ENCODE data around the gene PCDHGA1. TPM values are rescaled to one million over a fixed set of nuclear protein-coding genes. Genes with fewer than 3 reads are reported as not detected.

Gene PCDHGA1
- polyA plus RNA-seq, 1 donor from 2014 or later, result 0.19 TPM

DNA sequence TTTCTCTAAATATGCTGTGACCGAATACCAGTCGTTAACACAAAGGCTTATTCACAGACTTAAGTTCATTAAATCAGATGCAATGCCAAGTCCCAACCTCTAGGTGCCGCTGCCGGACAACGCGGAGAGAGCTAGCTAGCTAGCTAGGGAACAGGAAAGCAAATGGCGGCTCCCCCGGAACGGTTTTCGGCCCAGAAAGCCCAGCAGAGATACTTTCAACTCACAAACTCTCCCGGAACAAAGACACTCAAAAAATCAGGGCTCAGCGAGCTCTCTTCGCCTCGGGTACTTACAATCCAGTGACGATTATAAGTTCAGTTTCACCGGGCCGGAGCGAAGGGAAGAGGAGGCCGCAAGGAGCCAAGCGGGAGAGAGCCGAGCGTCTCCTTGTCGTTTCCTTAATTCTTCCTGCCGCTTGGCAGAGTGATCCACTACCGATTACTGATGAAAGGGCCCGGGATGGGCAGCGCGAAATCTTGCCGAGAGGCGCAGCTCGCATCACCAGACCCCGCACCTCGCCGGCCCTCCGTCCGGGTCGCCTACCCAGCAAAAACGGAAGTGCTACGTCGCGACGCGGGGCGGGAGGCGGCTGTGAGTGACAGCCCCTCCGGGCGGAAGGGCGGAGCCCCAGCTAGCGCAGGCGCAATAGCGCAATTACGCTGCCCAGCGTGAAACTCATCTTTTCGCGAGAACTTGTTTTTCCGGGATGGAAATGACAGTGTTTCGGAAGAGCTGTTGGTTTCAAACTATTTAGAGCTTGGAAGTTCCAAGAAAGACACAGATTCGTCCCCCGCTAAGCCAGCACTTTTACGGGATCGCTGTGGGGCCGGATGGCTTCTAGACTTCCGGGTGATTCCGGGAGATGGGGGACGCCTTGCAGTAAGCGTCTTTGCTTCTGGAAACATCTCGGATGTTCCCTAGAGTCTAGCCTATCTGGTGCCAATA is 9.8 kb upstream of the PCDHGA1 start, which contains the start of gene TAF7:
Gene TAF7, minus strand, starts transcription at position 560 of the 945 bp plus-strand sequence. CDS start 740 bp downstream, outside the sequence.
- Histone ChIP-seq H3K27ac (ENCODE audit: low read length) (peak within 1 kb of the TSS; percentile 99), H3K9me3 (ENCODE audit: low read length) (peaks cover 34% of the 10 kb centered on the region), H3K36me3 (ENCODE audit: insufficient read depth, low read length) (peaks cover 28% of the 10 kb centered on the region), H3K9me2 (ENCODE audit: insufficient read depth, low read length) (no peaks in the 10 kb centered on the region), H3K79me2 (replicated peaks; ENCODE audit: insufficient read depth, low read length) (peaks cover 30% of the 10 kb centered on the region), H3K27me3 (ENCODE audit: insufficient read depth, low read depth, low read length) (no peaks in the 10 kb centered on the region), H3F3A (ENCODE audit: insufficient read depth, low read length, poor library complexity, severe bottlenecking) (peaks cover 14% of the 10 kb centered on the region), H3K4me2 (ENCODE audit: low read length) (peak within 1 kb of the TSS; percentile 82), H3K9ac (ENCODE audit: low read length) (peak within 1 kb of the TSS; percentile 95), H2AFZ (ENCODE audit: low read depth, low read length) (peak within 1 kb of the TSS; percentile 91), H4K20me1 (ENCODE audit: insufficient read depth) (no peaks in the 10 kb centered on the region), H3K4me3 (ENCODE audit: low read length) (peak within 1 kb of the TSS; percentile 77)
- TF ChIP-seq, protein P1, sequence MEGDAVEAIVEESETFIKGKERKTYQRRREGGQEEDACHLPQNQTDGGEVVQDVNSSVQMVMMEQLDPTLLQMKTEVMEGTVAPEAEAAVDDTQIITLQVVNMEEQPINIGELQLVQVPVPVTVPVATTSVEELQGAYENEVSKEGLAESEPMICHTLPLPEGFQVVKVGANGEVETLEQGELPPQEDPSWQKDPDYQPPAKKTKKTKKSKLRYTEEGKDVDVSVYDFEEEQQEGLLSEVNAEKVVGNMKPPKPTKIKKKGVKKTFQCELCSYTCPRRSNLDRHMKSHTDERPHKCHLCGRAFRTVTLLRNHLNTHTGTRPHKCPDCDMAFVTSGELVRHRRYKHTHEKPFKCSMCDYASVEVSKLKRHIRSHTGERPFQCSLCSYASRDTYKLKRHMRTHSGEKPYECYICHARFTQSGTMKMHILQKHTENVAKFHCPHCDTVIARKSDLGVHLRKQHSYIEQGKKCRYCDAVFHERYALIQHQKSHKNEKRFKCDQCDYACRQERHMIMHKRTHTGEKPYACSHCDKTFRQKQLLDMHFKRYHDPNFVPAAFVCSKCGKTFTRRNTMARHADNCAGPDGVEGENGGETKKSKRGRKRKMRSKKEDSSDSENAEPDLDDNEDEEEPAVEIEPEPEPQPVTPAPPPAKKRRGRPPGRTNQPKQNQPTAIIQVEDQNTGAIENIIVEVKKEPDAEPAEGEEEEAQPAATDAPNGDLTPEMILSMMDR (IDR thresholded peaks at IDR 0.05; ENCODE audit: poor library complexity, severe bottlenecking), result peak; percentile 95
- TF ChIP-seq RAD21 (conservative IDR thresholded peaks at IDR 0.05) (peak; percentile 76), SMC3 (conservative IDR thresholded peaks at IDR 0.05; ENCODE audit: poor library complexity) (peak; percentile 65), EP300 (conservative IDR thresholded peaks at IDR 0.05; ENCODE audit: poor library complexity, severe bottlenecking) (peak; percentile 65), EZH2 (IDR thresholded peaks at IDR 0.05; ENCODE audit: borderline replicate concordance, insufficient read depth, low read length, poor library complexity, severe bottlenecking) (no peak), POLR2AphosphoS5 (IDR thresholded peaks at IDR 0.05) (peak; percentile 99), TAF1 (IDR thresholded peaks at IDR 0.05; ENCODE audit: low read depth) (peak; percentile 86), MXI1 (conservative IDR thresholded peaks at IDR 0.05; ENCODE audit: poor library complexity, severe bottlenecking) (peak; percentile 51)
- TF ChIP-seq, protein P2, sequence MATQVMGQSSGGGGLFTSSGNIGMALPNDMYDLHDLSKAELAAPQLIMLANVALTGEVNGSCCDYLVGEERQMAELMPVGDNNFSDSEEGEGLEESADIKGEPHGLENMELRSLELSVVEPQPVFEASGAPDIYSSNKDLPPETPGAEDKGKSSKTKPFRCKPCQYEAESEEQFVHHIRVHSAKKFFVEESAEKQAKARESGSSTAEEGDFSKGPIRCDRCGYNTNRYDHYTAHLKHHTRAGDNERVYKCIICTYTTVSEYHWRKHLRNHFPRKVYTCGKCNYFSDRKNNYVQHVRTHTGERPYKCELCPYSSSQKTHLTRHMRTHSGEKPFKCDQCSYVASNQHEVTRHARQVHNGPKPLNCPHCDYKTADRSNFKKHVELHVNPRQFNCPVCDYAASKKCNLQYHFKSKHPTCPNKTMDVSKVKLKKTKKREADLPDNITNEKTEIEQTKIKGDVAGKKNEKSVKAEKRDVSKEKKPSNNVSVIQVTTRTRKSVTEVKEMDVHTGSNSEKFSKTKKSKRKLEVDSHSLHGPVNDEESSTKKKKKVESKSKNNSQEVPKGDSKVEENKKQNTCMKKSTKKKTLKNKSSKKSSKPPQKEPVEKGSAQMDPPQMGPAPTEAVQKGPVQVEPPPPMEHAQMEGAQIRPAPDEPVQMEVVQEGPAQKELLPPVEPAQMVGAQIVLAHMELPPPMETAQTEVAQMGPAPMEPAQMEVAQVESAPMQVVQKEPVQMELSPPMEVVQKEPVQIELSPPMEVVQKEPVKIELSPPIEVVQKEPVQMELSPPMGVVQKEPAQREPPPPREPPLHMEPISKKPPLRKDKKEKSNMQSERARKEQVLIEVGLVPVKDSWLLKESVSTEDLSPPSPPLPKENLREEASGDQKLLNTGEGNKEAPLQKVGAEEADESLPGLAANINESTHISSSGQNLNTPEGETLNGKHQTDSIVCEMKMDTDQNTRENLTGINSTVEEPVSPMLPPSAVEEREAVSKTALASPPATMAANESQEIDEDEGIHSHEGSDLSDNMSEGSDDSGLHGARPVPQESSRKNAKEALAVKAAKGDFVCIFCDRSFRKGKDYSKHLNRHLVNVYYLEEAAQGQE (IDR thresholded peaks at IDR 0.05; ENCODE audit: borderline replicate concordance), result no peak

- no peak overlapping the region for H3K4me3 ChIP-seq (ENCODE audit: low read length)
- H3K27me3 ChIP-seq (ENCODE audit: insufficient read depth, low read depth, low read length), result no peaks in the 10 kb centered on the region
- H3K9ac ChIP-seq (ENCODE audit: low read length), result no peak overlapping the region
- no peak overlapping the region for H3K27ac ChIP-seq (ENCODE audit: low read length)
- H2AFZ ChIP-seq (ENCODE audit: low read depth, low read length), result no peak overlapping the region
- no peaks in the 10 kb centered on the region for H3K9me2 ChIP-seq (ENCODE audit: insufficient read depth, low read length)
- no peaks in the 10 kb centered on the region for H4K20me1 ChIP-seq (ENCODE audit: insufficient read depth)
- H3K4me2 ChIP-seq (ENCODE audit: low read length), result no peak overlapping the region
- peaks cover 14% of the 10 kb centered on the region for H3F3A ChIP-seq (ENCODE audit: insufficient read depth, low read length, poor library complexity, severe bottlenecking)
- H3K36me3 ChIP-seq (ENCODE audit: insufficient read depth, low read length), result peaks cover 16% of the 10 kb centered on the region
- H3K79me2 ChIP-seq (replicated peaks; ENCODE audit: insufficient read depth, low read length), result peaks cover 13% of the 10 kb centered on the region
- TF ChIP-seq, protein P1 (IDR thresholded peaks at IDR 0.05; ENCODE audit: poor library complexity, severe bottlenecking), result no peak
- no peak for TF ChIP-seq EP300 (conservative IDR thresholded peaks at IDR 0.05; ENCODE audit: poor library complexity, severe bottlenecking)
- TF ChIP-seq, protein P2 (IDR thresholded peaks at IDR 0.05; ENCODE audit: borderline replicate concordance), result no peak
- no peak for TF ChIP-seq MXI1 (conservative IDR thresholded peaks at IDR 0.05; ENCODE audit: poor library complexity, severe bottlenecking)
- no peak for TF ChIP-seq RAD21 (conservative IDR thresholded peaks at IDR 0.05)
- TF ChIP-seq TAF1 (IDR thresholded peaks at IDR 0.05; ENCODE audit: low read depth), result no peak
- TF ChIP-seq POLR2AphosphoS5 (IDR thresholded peaks at IDR 0.05), result no peak
- no peak for TF ChIP-seq EZH2 (IDR thresholded peaks at IDR 0.05; ENCODE audit: borderline replicate concordance, insufficient read depth, low read length, poor library complexity, severe bottlenecking)
- TF ChIP-seq SMC3 (conservative IDR thresholded peaks at IDR 0.05; ENCODE audit: poor library complexity), result no peak
- H3K9me3 ChIP-seq (ENCODE audit: low read length), result peaks cover 22% of the 10 kb centered on the region
These were observed 8.1 kb upstream of the PCDHGA1 start for GRCh38 chr5:141322261-141322660.
